AG10803 (cell line): ENCODE measurements around the gene SHROOM2.
A peak's percentile ranks its signal among the peaks of the same experiment; 100 is the strongest.

ENCODE experiments used
- DNase-seq: peaks from one replicate; pipeline ENCODE4 v3.0.0; 2010; ENCODE audit warnings: low read depth
- H3K4me3 ChIP-seq: 2 replicates; pipeline ENCODE4 v1.5.1; 2011; ENCODE audit warnings: mild to moderate bottlenecking, low read length, control low read depth
- TF ChIP-seq, protein P1 (sequence below): conservative IDR thresholded peaks from 2 replicates; pipeline ENCODE4 v1.5.1; 2011; ENCODE audit warnings: mild to moderate bottlenecking, low read length, control low read depth, inconsistent platforms

Gene SHROOM2

DNA sequence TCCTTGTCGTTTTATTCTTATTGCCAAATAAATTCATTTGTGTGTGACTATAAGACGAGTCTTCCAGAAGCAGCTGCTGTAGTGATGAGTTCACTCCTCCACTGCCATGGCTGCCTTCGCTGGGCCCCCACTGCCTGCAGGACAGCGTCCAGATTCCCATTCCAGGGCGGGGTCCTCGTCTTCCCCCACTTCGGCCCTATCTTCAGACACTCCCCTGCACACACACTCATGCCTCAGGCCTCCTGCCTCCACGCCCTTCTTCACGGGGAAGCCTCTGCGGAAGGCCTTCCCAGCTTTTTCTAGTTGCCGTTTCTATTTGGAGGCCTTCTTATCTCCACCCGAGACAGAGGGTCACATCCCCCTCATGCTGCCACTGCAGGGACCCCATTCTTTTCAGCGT, 80.4 kb downstream of the SHROOM2 start:
- TF ChIP-seq, protein P1, sequence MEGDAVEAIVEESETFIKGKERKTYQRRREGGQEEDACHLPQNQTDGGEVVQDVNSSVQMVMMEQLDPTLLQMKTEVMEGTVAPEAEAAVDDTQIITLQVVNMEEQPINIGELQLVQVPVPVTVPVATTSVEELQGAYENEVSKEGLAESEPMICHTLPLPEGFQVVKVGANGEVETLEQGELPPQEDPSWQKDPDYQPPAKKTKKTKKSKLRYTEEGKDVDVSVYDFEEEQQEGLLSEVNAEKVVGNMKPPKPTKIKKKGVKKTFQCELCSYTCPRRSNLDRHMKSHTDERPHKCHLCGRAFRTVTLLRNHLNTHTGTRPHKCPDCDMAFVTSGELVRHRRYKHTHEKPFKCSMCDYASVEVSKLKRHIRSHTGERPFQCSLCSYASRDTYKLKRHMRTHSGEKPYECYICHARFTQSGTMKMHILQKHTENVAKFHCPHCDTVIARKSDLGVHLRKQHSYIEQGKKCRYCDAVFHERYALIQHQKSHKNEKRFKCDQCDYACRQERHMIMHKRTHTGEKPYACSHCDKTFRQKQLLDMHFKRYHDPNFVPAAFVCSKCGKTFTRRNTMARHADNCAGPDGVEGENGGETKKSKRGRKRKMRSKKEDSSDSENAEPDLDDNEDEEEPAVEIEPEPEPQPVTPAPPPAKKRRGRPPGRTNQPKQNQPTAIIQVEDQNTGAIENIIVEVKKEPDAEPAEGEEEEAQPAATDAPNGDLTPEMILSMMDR = no peak
- DNase-seq = no peak

GRCh38 chrX:9867226-9867625, 81.0 kb downstream of the SHROOM2 start:
- TF ChIP-seq, protein P1 = no peak
- no peak for DNase-seq

More for the DNA sequence above, 80.4 kb downstream of the SHROOM2 start:
- no peak overlapping the region for H3K4me3 ChIP-seq

GRCh38 chrX:9867753-9868152, 81.5 kb downstream of the SHROOM2 start:
- TF ChIP-seq, protein P1 = no peak
- no peak for DNase-seq
- H3K4me3 ChIP-seq = no peak overlapping the region

More at GRCh38 chrX:9867226-9867625, 81.0 kb downstream of the SHROOM2 start:
- no peak overlapping the region for H3K4me3 ChIP-seq

GRCh38 chrX:9871701-9872268, 85.6 kb downstream of the SHROOM2 start:
- TF ChIP-seq, protein P1 = no peak
- H3K4me3 ChIP-seq = no peak overlapping the region
- peak; percentile 36 for DNase-seq

GRCh38 chrX:9873360-9873759, 87.1 kb downstream of the SHROOM2 start:
- no peak for DNase-seq
- TF ChIP-seq, protein P1 = no peak
- H3K4me3 ChIP-seq = no peak overlapping the region

- TF ChIP-seq, protein P1 = peak; percentile 57
- no peak overlapping the region for H3K4me3 ChIP-seq
- DNase-seq = no peak
These were observed 87.7 kb downstream of the SHROOM2 start for GRCh38 chrX:9873952-9874351.

DNA sequence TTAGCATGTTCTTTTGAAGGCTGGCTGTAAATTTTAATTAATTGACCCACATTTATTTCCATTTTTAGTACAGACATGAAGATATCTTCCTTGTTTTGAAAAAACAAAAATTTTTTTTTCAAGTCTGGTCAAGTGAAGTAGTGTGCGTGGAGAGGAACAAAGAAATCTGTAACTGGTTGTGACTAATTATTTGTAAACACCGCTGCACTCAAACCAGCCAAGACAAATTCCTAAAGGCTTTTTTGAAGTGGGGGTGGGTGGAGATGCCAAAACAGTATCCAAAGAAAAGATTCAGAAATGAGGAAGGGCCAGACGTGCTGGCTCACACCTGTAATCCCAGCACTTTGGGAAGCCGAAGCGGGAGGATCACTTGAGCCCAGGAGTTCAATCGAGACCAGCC, 88.3 kb downstream of the SHROOM2 start:
- peak; percentile 17 for DNase-seq
- TF ChIP-seq, protein P1 = no peak
- no peak overlapping the region for H3K4me3 ChIP-seq
